Measurements from ENCODE around the gene QKI.

- TF ChIP-seq CTCF (IDR thresholded peaks at IDR 0.05) (no peak), POLR2A (IDR thresholded peaks at IDR 0.05) (no peak)
Measured at GRCh38 chr6:163409712-163410111, 4.8 kb upstream of the QKI start.
